ENCODE measurements around the gene CYP2C9.
"Not testable (repeated sequence)": the region's sequence is repeated elsewhere in the genome, so short reads cannot be mapped to it uniquely, and the experiment has no call there.

GRCh38 chr10:94946181-94946580 lies 7.7 kb downstream of the CYP2C9 start:
- not testable (repeated sequence) for TF ChIP-seq CTCF (IDR thresholded peaks at IDR 0.05; ENCODE audit: low read depth, low read length); MYC (IDR thresholded peaks at IDR 0.05; ENCODE audit: low read depth, low read length); POLR2A (IDR thresholded peaks at IDR 0.05; ENCODE audit: extremely low read depth, insufficient read length); MAX (IDR thresholded peaks at IDR 0.05; ENCODE audit: low read depth, low read length)

Data from NB4 (cell line).